ENCODE data around the gene SPATA33.
"Not testable (repeated sequence)": the region's sequence is repeated elsewhere in the genome, so short reads cannot be mapped to it uniquely, and the experiment has no call there.

The SPATA33 gene

GRCh38 chr16:89664238-89664637 is 6.6 kb downstream of the SPATA33 start:
- DNase-seq (ENCODE audit: low spot score) = not testable (repeated sequence)

GRCh38 chr16:89667000-89667399 is 9.4 kb downstream of the SPATA33 start:
- DNase-seq (ENCODE audit: low spot score) = not testable (repeated sequence)

DNA sequence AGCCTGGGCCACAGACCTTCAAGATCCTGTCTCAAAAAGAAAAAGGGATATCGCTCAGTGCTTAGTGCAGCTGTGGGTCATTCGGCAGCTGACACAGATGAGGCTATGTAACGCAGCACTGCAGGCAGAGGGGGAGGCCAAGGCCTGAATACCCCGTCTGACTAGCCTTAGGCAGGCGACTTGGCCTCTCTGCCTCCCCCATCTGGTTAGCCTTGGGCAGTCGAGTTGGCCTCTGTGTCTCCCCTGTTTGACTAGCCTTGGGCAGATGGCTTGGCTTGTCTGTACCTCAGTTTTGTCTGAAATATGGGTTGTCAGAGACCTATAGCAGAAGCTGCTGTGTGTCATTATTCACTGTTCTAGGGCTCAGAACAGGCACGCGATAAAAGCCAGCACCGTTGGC is 10.0 kb downstream of the SPATA33 start:
- DNase-seq (ENCODE audit: low spot score) = no peak

- DNase-seq (ENCODE audit: low spot score) = no peak
Measured at GRCh38 chr16:89668790-89669158, 11.1 kb downstream of the SPATA33 start.

GRCh38 chr16:89669755-89670154 is 12.1 kb downstream of the SPATA33 start:
- no peak for DNase-seq (ENCODE audit: low spot score)

DNA sequence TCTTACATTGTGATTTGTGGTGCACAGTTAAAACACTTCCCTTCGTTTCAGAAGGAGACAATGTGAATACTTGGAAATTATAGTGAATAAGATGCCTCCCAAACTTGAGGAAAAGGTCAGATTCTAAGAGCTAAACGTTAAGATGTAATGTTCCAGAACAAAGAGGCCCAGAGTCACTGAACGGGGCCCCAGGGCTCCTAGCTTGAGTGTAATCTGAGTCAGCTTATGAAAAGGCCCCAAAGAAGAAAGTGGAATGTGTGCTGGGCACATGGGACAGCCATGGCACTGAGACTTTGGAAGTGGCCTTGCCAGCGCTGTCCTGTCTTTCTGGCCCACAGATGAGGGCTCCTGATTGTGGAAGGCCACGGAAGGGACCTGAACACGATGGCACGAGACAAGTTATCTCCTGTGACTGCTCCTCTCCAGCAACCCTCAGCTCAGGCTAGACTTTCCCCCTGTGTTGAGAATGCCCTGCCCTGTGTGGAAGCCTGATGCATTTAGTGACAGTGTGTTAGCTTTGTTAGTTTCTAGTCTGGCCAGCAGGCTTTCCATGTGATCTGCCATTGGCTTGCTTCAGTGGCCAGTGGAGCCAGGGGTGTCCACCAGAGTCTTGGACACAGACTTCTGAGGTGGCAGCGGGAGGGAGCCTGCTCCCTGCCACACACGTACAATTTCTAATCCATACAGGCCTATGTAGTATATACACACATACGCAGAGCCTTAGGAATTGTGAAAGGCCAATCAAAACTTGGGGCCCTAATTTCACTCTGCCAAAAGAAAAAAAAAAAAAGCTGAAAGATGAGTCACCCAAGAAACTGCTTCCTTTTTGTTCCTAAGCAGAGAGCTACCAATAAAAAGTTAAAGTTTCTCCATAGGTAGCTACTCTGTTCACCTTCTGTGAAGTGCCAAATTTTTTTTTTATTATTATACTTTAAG is 13.1 kb downstream of the SPATA33 start:
- DNase-seq (ENCODE audit: low spot score) = no peak

GRCh38 chr16:89671565-89671964 is 13.9 kb downstream of the SPATA33 start:
- not testable (repeated sequence) for DNase-seq (ENCODE audit: low spot score)

DNA sequence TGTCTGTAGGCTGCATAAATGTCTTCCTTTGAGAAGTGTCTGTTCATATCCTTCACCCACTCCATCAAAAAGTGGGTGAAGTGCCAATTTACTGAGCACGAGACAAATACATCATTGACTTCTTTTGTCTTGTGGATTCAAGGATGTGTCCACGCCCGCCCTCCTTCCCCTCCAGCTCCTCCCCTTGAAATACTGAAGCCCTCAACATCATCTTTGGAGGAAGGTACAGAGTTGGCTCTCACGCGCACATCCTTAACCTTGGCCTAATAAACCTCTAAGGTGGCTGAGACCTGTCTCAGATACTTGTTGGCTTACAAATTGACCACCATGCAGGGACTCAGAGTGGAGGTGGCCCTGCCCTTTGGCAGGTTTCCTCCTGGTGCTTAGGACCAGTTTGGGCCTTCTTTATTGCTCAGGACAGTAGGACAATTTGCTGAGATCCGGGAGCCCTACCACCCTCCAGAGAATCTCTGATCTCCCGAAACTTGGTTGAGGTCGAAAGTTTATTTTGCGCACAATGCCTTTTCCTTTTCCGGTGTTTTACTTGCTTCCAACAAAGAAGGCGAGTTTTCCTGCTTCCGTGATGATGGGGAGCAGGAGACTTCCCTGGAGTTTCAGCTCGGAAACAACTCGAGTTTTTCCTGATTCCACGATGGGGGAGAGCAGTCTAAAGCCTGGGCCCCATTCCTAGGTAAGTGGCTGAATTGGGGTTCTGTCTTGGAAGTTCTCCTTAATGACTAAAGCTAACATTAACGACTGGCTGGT is 14.7 kb downstream of the SPATA33 start:
- no peak for DNase-seq (ENCODE audit: low spot score)

- no peak for DNase-seq (ENCODE audit: low spot score)
Measured at GRCh38 chr16:89678258-89678657, 20.6 kb downstream of the SPATA33 start.

DNA sequence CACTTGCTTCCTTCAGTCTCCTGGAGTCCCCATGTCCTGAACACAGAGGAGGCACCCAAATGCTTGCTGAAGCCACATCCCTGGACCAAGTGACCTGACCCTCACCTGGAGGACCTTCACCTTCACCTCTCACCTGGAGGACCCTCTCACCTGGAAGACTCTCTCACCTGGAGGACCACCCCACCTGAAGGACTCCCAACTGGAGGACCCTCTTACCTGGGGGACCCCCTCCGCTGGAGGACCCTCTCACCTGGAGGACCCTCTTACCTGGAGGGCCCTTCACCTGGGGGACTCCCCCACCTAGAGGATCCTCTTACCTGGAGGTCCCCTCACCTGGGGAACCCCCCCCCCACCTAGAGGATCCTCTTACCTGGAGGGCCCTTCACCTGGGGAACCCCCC is 28.3 kb downstream of the SPATA33 start:
- DNase-seq (ENCODE audit: low spot score) = no peak

DNA sequence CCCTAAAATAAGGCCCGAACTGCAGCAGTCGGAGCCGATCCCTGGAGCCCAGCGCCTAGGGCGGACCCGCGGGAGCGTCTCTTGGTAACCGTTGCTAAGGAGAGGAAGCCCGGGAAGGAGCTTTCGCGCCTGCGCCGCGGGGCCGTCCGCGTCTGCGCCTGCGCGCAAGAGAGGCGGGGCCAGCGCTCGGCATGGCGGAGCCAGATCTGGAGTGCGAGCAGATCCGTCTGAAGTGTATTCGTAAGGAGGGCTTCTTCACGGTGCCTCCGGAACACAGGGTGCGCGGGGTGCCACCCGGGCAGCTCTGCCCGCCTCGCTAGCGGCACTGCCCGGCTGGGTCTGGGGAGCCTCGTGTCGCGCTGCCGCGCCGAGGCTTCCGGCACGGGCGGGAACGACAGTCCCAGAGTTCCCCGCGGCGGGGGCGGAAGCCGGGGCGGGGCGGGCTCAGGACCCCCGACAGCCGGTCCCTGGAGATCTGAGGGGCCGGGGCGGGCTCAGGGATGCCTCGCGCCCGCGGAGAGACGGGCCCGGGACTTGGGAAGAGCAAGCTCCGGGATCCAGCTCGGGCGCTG is 29.0 kb downstream of the SPATA33 start, which contains the start of gene CDK10:
Gene CDK10 (plus strand): TSS at position 170 of the 572 bp plus-strand sequence. CDS start 22 bp downstream, at position 192.
- peak; percentile 86 for DNase-seq (ENCODE audit: low spot score)

GRCh38 chr16:89687092-89687940 is 29.7 kb downstream of the SPATA33 start:
- DNase-seq (ENCODE audit: low spot score) = no peak

DNA sequence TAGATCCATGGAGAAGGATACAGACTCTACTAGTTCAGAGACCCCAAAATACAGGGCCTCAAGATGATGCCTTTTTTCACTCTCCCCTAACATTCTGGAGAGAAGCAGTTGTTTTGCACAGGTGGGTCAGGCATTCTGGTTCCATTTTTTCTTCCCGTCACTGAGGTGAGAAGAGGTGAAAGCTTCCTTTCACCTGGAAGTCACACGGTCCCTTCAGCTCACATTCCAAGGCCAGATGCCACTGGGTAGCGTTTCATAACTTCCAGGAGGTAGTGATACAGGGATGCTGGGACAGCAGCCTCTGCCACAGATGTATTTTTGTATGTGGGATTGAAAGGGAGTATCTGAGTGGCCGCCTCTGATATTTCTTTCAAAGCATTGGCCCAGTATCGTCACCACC is 30.8 kb downstream of the SPATA33 start:
- DNase-seq (ENCODE audit: low spot score) = no peak

- no peak for DNase-seq (ENCODE audit: low spot score)
Measured at GRCh38 chr16:89689142-89689541, 31.5 kb downstream of the SPATA33 start.

GRCh38 chr16:89689621-89690020 is 32.0 kb downstream of the SPATA33 start:
- DNase-seq (ENCODE audit: low spot score) = not testable (repeated sequence)

DNA sequence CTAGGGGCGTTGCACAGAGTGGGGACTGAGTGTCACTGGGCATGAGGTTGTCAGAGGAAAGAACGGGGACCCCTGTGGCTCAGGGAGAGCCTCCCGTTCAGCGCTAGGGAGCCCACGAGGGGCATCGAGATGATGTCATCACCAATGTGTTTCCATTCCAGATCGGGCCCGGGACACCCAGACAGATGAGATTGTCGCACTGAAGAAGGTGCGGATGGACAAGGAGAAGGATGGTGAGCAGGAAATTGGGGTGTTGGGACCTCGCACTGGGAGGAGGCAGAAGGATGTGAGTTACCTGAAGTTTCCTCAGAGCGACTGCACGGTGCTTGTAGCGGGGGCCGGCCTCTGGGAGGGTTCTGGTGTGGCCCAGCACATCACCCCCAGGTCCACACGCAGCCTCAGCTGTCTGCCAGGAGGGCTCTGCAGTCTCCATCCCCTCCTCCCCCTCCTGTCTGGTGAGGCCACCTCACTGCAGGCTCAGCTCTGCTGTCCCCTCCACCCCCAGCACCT is 32.8 kb downstream of the SPATA33 start:
- no peak for DNase-seq (ENCODE audit: low spot score)

DNA sequence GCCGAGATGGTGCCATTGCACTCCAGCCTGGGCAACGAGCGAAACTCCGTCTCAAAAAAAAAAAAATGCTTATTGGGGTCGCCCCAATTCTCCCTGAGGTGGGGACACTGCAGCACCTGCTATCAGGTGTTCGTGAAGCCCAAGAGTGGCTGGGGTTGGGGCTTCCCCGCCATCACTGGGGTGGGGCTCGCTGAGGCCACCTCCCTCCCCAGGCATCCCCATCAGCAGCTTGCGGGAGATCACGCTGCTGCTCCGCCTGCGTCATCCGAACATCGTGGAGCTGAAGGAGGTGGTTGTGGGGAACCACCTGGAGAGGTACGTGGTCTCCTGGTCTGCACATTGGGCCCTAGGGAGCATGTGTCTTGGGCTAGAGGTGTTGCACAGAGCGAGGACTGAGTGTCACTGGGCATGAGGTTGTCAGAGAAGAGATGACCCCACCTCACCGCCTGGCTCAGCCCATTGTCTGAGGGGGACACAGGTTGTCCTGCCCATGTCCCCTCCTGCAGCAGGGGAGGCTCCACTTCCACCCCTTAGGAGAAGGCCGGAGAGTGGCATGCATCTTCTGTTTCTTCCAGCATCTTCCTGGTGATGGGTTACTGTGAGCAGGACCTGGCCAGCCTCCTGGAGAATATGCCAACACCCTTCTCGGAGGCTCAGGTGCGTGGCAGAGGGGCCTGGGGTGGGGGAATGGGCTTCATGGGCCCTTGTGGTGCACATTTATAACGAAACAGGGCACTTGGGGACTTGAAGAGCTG is 33.8 kb downstream of the SPATA33 start:
- no peak for DNase-seq (ENCODE audit: low spot score)

GRCh38 chr16:89691986-89692569 is 34.4 kb downstream of the SPATA33 start:
- DNase-seq (ENCODE audit: low spot score) = no peak

DNA sequence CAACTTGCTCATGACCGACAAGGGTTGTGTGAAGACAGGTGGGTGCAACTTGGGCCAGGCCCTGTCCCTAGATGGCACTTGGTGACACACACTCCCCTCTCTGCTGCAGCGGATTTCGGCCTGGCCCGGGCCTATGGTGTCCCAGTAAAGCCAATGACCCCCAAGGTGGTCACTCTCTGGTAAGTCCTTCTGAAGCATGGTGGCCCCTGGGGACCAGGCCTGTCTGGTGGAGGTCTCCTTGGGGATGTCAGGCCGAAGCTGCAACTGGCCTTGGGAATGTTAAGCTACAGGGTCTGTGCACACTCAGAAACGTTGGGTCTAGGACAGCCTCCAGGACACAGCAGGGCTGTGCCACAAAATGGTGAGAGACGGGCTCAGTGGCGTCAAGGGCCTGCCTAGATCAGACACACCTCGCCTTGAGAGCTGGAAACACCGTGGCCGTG is 35.7 kb downstream of the SPATA33 start:
- DNase-seq (ENCODE audit: low spot score) = no peak
